GM20431 (cell line): Measurements from ENCODE around the gene SMAGP.
"Not testable (repeated sequence)": the region's sequence is repeated elsewhere in the genome, so short reads cannot be mapped to it uniquely, and the experiment has no call there.

Source experiments
- in situ Hi-C: fragments of 300-500 bp; cut with MseI, MboI; formaldehyde crosslinking; loops from one replicate; pipeline ENCODE4 v1.15.0; 2020; ENCODE audit warnings: low sequenced_read_pairs; ENCODE audit not compliant: unreplicated experiment

Gene SMAGP

GRCh38 chr12:51269174-51270066 lies 795 bp downstream of the SMAGP start:
- in situ Hi-C loops, result loop anchor here (10.0 kb wide), 1 partner anchor 75 kb away; the partner anchor contains the start of gene CELA1

DNA sequence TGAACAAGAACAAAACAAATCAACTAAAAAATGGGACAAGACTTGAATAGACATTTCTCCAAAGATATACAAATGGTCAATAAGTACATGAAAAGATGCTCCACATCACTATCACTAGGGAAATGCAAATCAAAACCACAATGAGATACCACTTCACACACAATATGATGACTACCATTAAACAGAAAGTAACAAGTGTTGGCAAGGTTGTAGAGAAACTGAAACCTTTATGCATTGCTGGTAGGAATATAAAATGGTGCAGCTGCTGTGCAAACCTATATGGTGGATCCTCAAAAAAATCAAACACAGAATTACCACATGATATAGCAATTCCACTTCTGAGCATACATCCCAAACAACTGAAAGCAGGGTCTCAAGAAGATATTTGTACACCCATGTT lies 5.2 kb downstream of the SMAGP start:
- in situ Hi-C loops, result loop anchor here (10.0 kb wide), 1 partner anchor 80 kb away; the partner anchor contains the start of gene CELA1

DNA sequence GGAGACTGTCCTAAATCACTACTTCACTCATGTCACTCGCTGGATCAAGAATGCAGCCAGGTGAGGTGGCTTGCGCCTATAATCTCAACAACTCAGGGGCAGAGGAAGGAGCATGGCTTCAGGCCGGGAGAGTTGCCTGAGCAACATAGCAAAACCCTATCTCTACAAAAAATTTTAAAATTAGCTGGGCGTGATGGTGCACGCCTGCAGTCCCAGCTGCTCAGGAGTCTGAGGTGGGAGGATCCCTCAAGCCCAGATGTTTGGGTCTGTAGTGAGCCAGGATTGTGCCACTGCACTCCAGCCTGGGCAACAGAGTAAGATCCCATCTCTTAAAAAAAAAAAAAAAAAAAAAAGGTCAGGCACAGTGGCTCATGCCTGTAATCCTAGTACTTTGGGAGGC lies 5.9 kb downstream of the SMAGP start:
- in situ Hi-C loops, result loop anchor here (10.0 kb wide), 1 partner anchor 81 kb away; the partner anchor contains the start of gene CELA1

DNA sequence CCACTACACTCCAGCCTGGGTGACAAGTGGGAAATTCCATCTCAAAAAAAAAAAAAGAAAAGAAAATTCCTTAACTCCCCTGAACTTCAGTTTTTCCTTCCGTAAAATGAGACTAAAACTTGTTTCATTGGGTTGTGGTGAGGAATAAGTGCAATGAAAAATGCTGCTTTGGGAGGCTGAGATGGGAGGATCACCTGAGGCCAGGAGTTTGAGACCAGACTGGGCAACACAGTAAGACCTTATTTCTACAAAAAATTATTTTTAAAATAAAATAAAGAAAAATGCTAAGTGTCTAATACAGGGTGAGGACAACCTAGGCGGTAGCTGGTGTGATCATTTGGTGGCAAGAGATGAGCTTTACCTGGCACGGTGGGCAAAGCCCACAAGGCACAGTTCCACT lies 6.9 kb downstream of the SMAGP start:
- in situ Hi-C loops, result loop anchor here (10.0 kb wide), 1 partner anchor 81 kb away; the partner anchor contains the start of gene CELA1

GRCh38 chr12:51262758-51263177 lies 7.4 kb downstream of the SMAGP start:
- in situ Hi-C loops, result loop anchor here (10.0 kb wide), 1 partner anchor 82 kb away; the partner anchor contains the start of gene CELA1

DNA sequence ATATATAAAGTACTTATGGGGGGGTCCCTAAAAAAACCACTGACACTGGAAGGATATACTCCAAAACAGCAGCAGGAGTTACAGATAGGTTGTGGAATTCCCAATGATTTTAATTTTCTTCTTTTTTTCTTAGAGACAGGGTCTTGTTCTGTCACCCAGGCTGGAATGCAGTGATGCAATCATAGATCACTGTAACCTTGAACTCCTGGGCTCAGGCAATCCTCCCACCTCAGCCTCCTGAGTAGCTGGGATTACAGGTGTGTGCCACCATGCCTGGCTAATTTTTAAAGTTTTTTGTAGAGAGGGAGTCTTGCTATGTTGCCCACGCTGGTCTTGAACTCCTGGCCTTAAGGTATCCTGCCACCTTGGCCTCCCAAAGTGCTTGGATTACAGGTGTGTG lies 10.6 kb downstream of the SMAGP start:
- in situ Hi-C loops, result not testable (repeated sequence)

GRCh38 chr12:51254536-51254935 lies 15.7 kb downstream of the SMAGP start:
- in situ Hi-C loops, result no loop called here

- in situ Hi-C loops, result no loop called here
Measured at GRCh38 chr12:51253276-51253675, 16.9 kb downstream of the SMAGP start.

- in situ Hi-C loops, result no loop called here
Measured at GRCh38 chr12:51247523-51248206, 22.6 kb downstream of the SMAGP start.

DNA sequence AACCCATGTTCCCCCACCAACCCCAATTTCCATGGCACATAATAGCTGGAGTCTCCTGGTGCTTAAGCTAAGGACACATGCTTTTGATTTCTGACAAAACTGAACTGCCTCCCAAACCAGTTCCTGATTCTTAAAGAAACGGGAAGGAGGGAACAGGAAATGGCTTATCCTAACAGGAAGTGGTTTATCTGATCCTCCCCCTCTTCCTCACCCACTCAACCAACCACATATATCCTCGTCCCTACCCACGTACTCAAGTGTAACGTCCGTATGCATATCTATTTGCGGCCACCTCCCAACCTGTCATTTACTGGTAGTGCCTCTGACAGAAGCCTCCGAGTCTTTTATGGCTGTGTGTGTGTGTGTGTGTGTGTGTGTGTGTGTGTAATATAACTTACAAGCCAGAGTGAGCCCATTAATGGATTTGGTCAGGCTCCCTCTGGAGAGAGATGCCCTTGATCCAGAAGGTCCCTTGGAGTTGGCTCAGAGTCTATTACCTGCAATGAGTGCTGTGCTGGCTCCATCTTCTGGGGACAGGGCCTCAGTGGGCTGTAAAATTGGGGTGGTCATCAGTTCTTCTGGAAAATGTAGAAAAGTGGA lies 23.9 kb downstream of the SMAGP start:
- in situ Hi-C loops, result no loop called here

- in situ Hi-C loops, result no loop called here
Measured at GRCh38 chr12:51245476-51246253, 24.6 kb downstream of the SMAGP start.

GRCh38 chr12:51244269-51244668 lies 25.9 kb downstream of the SMAGP start:
- in situ Hi-C loops, result no loop called here

DNA sequence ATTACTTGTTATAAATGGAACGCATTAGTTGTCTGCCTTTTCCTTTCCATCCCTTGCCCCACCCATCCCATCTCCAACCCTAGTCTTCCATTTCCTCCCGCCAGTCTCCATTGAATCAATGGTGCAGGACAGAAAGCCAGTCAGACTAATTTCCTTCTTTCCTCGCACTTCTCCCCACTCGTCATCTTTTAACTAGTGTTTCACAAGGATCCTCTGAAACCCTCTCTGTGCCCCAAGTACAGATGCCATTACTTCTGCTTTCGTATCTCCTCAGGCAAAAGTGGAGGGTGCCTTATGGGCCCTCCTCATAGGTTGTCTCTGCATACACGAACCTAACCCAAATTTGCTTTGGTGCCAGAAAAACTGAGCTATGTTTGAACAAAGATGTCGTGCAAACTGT lies 27.3 kb downstream of the SMAGP start:
- in situ Hi-C loops, result no loop called here

GRCh38 chr12:51242120-51242519 lies 28.1 kb downstream of the SMAGP start:
- in situ Hi-C loops, result no loop called here

- in situ Hi-C loops, result no loop called here
Measured at GRCh38 chr12:51240971-51241370, 29.2 kb downstream of the SMAGP start.

DNA sequence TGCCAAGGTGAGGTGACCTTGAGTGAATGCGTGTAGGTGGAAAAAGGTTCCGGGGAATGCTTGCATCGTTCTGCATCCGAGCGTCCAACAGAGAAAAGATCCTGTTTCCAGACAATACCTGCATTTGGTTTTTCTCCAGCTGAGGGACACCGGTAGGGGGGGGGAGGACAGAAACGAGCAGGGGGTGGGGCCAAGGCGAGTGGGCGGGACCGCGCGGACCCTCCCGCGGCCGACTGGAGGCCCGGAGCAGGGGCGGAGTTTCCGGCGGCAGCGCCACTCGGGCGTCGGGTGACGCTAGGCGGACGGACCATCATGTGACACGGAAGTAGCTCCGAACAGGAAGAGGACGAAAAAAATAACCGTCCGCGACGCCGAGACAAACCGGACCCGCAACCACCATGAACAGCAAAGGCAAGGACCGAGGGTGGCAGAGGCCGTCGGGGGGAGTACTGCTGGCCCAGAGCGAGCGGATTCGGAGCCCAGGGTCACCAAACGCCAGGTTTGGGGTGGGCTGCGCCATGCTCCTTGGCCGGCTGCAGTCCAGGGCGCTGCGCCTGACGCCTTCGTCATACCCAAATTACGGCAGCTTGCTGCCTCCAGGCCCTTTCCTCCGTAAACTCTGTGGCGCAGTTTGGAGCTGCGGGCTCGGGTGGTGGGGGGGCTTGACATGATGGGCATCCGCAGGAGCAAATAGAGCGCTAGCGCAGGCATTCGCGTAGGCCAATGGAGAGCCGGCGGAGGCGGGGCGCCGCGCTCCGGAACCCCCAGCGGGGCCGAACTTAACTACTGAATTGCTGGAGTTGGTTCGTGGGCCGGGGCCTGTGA lies 31.5 kb downstream of the SMAGP start, which contains the start of gene DAZAP2:
Gene DAZAP2, plus strand, starts transcription at position 317 of the 825 bp plus-strand sequence. Its CDS starts 82 bp downstream, at position 399.
- in situ Hi-C loops, result no loop called here

DNA sequence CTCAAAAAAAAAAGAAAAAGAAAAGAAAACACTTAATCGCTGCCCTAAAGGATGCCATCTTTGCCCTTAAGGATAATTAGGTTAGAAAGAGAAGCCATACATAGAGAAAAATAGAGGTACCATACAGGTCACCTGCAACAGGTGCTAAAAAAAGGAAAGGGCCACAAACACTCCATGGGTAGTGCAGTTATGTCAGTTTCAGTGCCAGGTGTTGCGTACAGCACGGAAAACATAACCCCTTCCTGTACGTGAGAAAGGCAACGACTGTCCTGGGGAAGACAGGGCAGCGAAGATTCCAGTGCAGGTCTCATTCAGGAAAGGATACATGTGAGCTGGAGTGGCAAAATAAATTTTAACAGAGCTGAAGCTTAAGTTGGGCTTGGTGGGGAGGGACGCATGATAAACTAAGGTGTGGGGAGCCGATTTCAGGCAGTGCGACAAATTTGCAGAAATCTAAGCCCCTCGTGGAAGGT lies 32.1 kb downstream of the SMAGP start:
- in situ Hi-C loops, result no loop called here

DNA sequence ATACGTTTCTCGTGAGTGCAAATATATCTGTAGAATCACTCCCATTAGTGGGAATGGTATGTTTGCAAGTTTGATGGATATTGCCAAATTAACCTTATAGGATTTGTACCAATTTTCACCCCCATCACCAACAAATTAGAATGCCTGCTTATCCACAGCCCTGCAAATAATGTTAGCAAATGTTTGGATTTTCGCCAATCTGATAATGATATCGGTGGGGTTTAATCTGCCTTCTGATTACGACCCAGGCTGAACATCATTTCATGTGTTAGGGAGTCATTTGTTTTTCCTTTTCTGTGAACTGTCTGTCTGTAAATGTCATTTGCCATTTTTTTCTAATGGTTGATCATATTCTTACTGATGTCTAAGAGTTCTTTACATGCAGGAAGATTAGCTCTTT lies 35.7 kb downstream of the SMAGP start:
- in situ Hi-C loops, result no loop called here

GRCh38 chr12:51232642-51233041 lies 37.6 kb downstream of the SMAGP start:
- in situ Hi-C loops, result no loop called here
